SK-N-SH (cell line): Measurements from ENCODE around the gene WWTR1. TPM values are rescaled to one million over a fixed set of nuclear protein-coding genes. Genes with fewer than 3 reads are reported as not detected.

Experiments
- CTCF ChIA-PET: fragments of 300-600, 350-600 bp; formaldehyde crosslinking; extraction: SDS; loops from one replicate; lab custom pipeline; 2021; lab: Yijun Ruan, JAX
- POLR2A ChIA-PET: fragments of 350-600 bp; sonication (Branson Sonifier 250); formaldehyde crosslinking; extraction: SDS; loops from one replicate; lab custom pipeline; 2020; ENCODE audit warnings: antibody characterized with exemption, inconsistent platforms; lab: Yijun Ruan, JAX
- DNase-seq: peaks from one replicate; pipeline ENCODE4 v3.0.0; 2012
- H2AFZ ChIP-seq: fragments of 200-600 bp; sonication (generic); 2 replicates; pipeline ENCODE4 v1.8.1; 2016; ENCODE audit warnings: antibody characterized with exemption, mild to moderate bottlenecking, low read depth
- H3F3A ChIP-seq: fragments of 200-600 bp; sonication (generic); replicated peaks from 2 replicates; pipeline ENCODE3; 2016; ENCODE audit warnings: antibody characterized with exemption, mild to moderate bottlenecking; ENCODE audit not compliant: insufficient read depth
- H3K27ac ChIP-seq, 2 experiments: fragments of 200-500 bp in 1 of 2; fragments of 200-600 bp in 1 of 2; sonication (Bioruptor generic) in 1 of 2; sonication (generic), shearing (Covaris generic) in 1 of 2; 2 replicates each; pipeline versions ENCODE4 v1.5.1 to v1.6.1; 2014 to 2016; ENCODE audit warnings: low read depth in 2 of 2, inconsistent platforms in 1 of 2, low read length in 1 of 2, mild to moderate bottlenecking in 1 of 2, mixed read lengths in 1 of 2
- H3K27me3 ChIP-seq: fragments of 200-600 bp; sonication (generic), shearing (Covaris generic); 2 replicates; pipeline ENCODE4 v1.6.1; 2016; ENCODE audit warnings: mixed run types; ENCODE audit not compliant: insufficient read depth
- H3K36me3 ChIP-seq, 2 experiments: fragments of 200-500 bp in 1 of 2; fragments of 200-600 bp in 1 of 2; sonication (Bioruptor generic) in 1 of 2; sonication (generic) in 1 of 2; replicated peaks in 1 of 2; 2 replicates each; pipeline versions ENCODE3 to v1.5.1; 2014 to 2016; ENCODE audit warnings: low read length in 1 of 2, mild to moderate bottlenecking in 1 of 2; ENCODE audit not compliant: insufficient read depth in 2 of 2, control insufficient read depth in 1 of 2
- H3K4me1 ChIP-seq, 2 experiments: fragments of 200-500 bp in 1 of 2; fragments of 200-600 bp in 1 of 2; sonication (Bioruptor generic) in 1 of 2; sonication (generic), shearing (Covaris generic) in 1 of 2; 2 replicates each; pipeline versions ENCODE4 v1.5.1 to v1.6.1; 2014 to 2016; ENCODE audit warnings: low read depth in 1 of 2, low read length in 1 of 2, mixed run types in 1 of 2; ENCODE audit not compliant: insufficient read depth in 2 of 2, control insufficient read depth in 1 of 2
- H3K4me2 ChIP-seq: fragments of 200-600 bp; sonication (generic), shearing (Covaris generic); 2 replicates; pipeline ENCODE4 v1.6.1; 2017; ENCODE audit warnings: mixed run types
- H3K4me3 ChIP-seq, 2 experiments: fragments of 200-500 bp in 1 of 2; fragments of 200-600 bp in 1 of 2; sonication (Bioruptor generic) in 1 of 2; sonication (generic), shearing (Covaris generic) in 1 of 2; 2 replicates each; pipeline versions ENCODE4 v1.5.1 to v1.8.1; 2014 to 2016; ENCODE audit warnings: low read depth in 2 of 2, inconsistent platforms in 1 of 2, low read length in 1 of 2, mild to moderate bottlenecking in 1 of 2, mixed read lengths in 1 of 2, moderate library complexity in 1 of 2
- H3K79me2 ChIP-seq: fragments of 200-600 bp; sonication (generic); 2 replicates; pipeline ENCODE4 v1.8.1; 2017; ENCODE audit warnings: mild to moderate bottlenecking; ENCODE audit not compliant: insufficient read depth
- H3K9ac ChIP-seq: fragments of 200-600 bp; sonication (generic); 2 replicates; pipeline ENCODE4 v1.6.1; 2017; ENCODE audit warnings: mixed run types
- H3K9me2 ChIP-seq: fragments of 200-600 bp; sonication (generic); 2 replicates; pipeline ENCODE4 v1.6.1; 2017; ENCODE audit warnings: mixed run types
- H3K9me3 ChIP-seq: fragments of 200-600 bp; sonication (generic); 2 replicates; pipeline ENCODE4 v1.6.1; 2017; ENCODE audit warnings: mixed run types, mild to moderate bottlenecking, moderate library complexity
- H4K20me1 ChIP-seq: fragments of 200-600 bp; sonication (generic); 2 replicates; pipeline ENCODE4 v1.6.1; 2017; ENCODE audit warnings: mild to moderate bottlenecking, mixed run types; ENCODE audit not compliant: insufficient read depth
- ELF1 ChIP-seq: IDR thresholded peaks from 2 replicates; pipeline ENCODE4 v1.4.0; 2012
- EZH2phosphoT487 ChIP-seq: fragments of 200-600 bp; sonication (generic); IDR thresholded peaks from 2 replicates; pipeline ENCODE4 v1.6.1; 2017; ENCODE audit warnings: low read depth, mixed run types, mild to moderate bottlenecking, antibody characterized with exemption, moderate library complexity, borderline replicate concordance
- FOSL2 ChIP-seq: IDR thresholded peaks from 2 replicates; pipeline ENCODE4 v1.4.0; 2012; ENCODE audit warnings: low read depth, mild to moderate bottlenecking, moderate library complexity, borderline replicate concordance
- GATA2 ChIP-seq: sonication (generic); formaldehyde crosslinking; IDR thresholded peaks from 2 replicates; pipeline ENCODE4 v1.5.0; 2020; ENCODE audit warnings: mild to moderate bottlenecking, missing genetic modification reagents
- IRF3 ChIP-seq: fragments of 150-350 bp; IDR thresholded peaks from 2 replicates; pipeline ENCODE4 v1.6.1; 2016; ENCODE audit warnings: mild to moderate bottlenecking, low read depth, low read length
- NFIC ChIP-seq: IDR thresholded peaks from 2 replicates; pipeline ENCODE4 v1.4.0; 2012; ENCODE audit warnings: borderline replicate concordance
- RAD21 ChIP-seq: IDR thresholded peaks from 2 replicates; pipeline ENCODE4 v1.6.1; 2012; ENCODE audit warnings: mild to moderate bottlenecking, low read length
- RCOR1 ChIP-seq: fragments of 150-350 bp; IDR thresholded peaks from 2 replicates; pipeline ENCODE4 v1.6.1; 2017; ENCODE audit warnings: antibody characterized with exemption, low read length
- SMC3 ChIP-seq: IDR thresholded peaks from 2 replicates; pipeline ENCODE4 v1.6.1; 2012; ENCODE audit warnings: low read depth, low read length, improper control_type of control experiment
- USF1 ChIP-seq: IDR thresholded peaks from 2 replicates; pipeline ENCODE4 v1.4.0; 2012; ENCODE audit warnings: low read depth, borderline replicate concordance
- YY1 ChIP-seq: IDR thresholded peaks from 2 replicates; pipeline ENCODE4 v1.4.0; 2012; ENCODE audit warnings: low read depth, mild to moderate bottlenecking
- ZBTB33 ChIP-seq: IDR thresholded peaks from 2 replicates; pipeline ENCODE4 v1.4.0; 2012; ENCODE audit warnings: low read depth, borderline replicate concordance
- WGBS: methylation state at CpG from one replicate; pipeline ENCODE4 v1.1.6; 2017; ENCODE audit warnings: low lambda C conversion rate; 5-methylcytosine and 5-hydroxymethylcytosine counted together
- polyA plus RNA-seq, 3 experiments: library from polyadenylated mRNA; depleted of rRNA; stranded (reverse); fragments of >200 nt; gene quantifications; 2 replicates each; pipeline ENCODE4 v1.2.3, GENCODE V29; 2012

WWTR1 gene
- polyA plus RNA-seq, 1 of the 3 experiments (the other 2 are of a cell fraction) = 60.6 TPM

GRCh38 chr3:149643482-149643798, 14.4 kb downstream of the WWTR1 start:
- ChIA-PET CTCF (interaction anchor here (0.7 to 1.0 kb wide), 3 partner anchors 11 to 164 kb away, joined by 3 read pairs; no protein-coding TSS in a partner anchor), POLR2A (no interaction called here)
- no peaks in the 10 kb centered on the region for H3K9me3 ChIP-seq
- no peak overlapping the region for H3K9ac ChIP-seq
- H3K79me2 ChIP-seq = peaks cover 99% of the 10 kb centered on the region
- peaks cover 7% of the 10 kb centered on the region; the same call in 1 of the 2 replicates for H4K20me1 ChIP-seq
- no peak for DNase-seq
- H3K9me2 ChIP-seq = no peaks in the 10 kb centered on the region
- peaks cover 0 to 28% of the 10 kb centered on the region in 2 experiments; a peak in 3 of 4 replicates for H3K4me1 ChIP-seq
- H3K27ac ChIP-seq = no peak overlapping the region
- no peaks in the 10 kb centered on the region for H3K27me3 ChIP-seq
- H3F3A ChIP-seq = peaks cover 12% of the 10 kb centered on the region
- H3K36me3 ChIP-seq = peaks cover 10 to 19% of the 10 kb centered on the region in 2 experiments
- no peak overlapping the region for H3K4me3 ChIP-seq
- WGBS = 88% methylated on average over 4 of the region's 4 CpGs
- H2AFZ ChIP-seq = no peak overlapping the region
- no peak overlapping the region for H3K4me2 ChIP-seq
- TF ChIP-seq GATA2 (CRISPR knock-in tag) (no peak), FOSL2 (no peak), EZH2phosphoT487 (no peak), NFIC (no peak), YY1 (no peak)

GRCh38 chr3:149640976-149641728, 16.7 kb downstream of the WWTR1 start:
- peaks cover 13% of the 10 kb centered on the region for H3F3A ChIP-seq
- TF ChIP-seq USF1 (no peak), RAD21 (no peak), SMC3 (no peak), IRF3 (no peak), RCOR1 (no peak), GATA2 (CRISPR knock-in tag) (no peak), ELF1 (no peak), FOSL2 (no peak), ZBTB33 (no peak)
- TF ChIP-seq, all 33 proteins: peak for 0
- no peak overlapping the region for H3K9ac ChIP-seq
- DNase-seq = no peak
- H3K27me3 ChIP-seq = no peaks in the 10 kb centered on the region
- H3K4me3 ChIP-seq = no peak overlapping the region
- H3K36me3 ChIP-seq = peaks cover 6 to 8% of the 10 kb centered on the region in 2 experiments
- H3K27ac ChIP-seq = no peak overlapping the region
- 85% methylated on average over 7 of the region's 7 CpGs for whole genome bisulfite sequencing
- POLR2A ChIA-PET = no interaction called here
- peaks cover 100% of the 10 kb centered on the region for H3K79me2 ChIP-seq
- H2AFZ ChIP-seq = no peak overlapping the region
- CTCF ChIA-PET = no interaction called here
- H3K4me2 ChIP-seq = no peak overlapping the region
- H3K9me2 ChIP-seq = no peaks in the 10 kb centered on the region
- H4K20me1 ChIP-seq = peaks cover 12% of the 10 kb centered on the region; the same call in 1 of the 2 replicates
- H3K4me1 ChIP-seq = peaks cover 0 to 36% of the 10 kb centered on the region in 2 experiments; a peak in 2 of 4 replicates
- H3K9me3 ChIP-seq = no peaks in the 10 kb centered on the region
